SK-N-SH treated with all-trans-retinoic acid at 6 μM for 48 hours (cell line): ENCODE results near the gene FUOM.

Experiments used
- BACH2 ChIP-seq: fragments of 250-450 bp; sonication (Bioruptor Pico); IDR thresholded peaks from 2 replicates; pipeline ENCODE4 v1.9.0; 2021; ENCODE audit warnings: mild to moderate bottlenecking, borderline replicate concordance
- CSDC2 ChIP-seq: fragments of 250-450 bp; sonication (Bioruptor Pico); IDR thresholded peaks from 2 replicates; pipeline ENCODE4 v1.5.0; 2020; ENCODE audit warnings: mild to moderate bottlenecking, moderate library complexity
- CSRNP3 ChIP-seq: fragments of 250-450 bp; sonication (Bioruptor Pico); IDR thresholded peaks from 2 replicates; pipeline ENCODE4 v1.5.1; 2021; ENCODE audit warnings: mild to moderate bottlenecking, moderate library complexity
- GLIS3 ChIP-seq: fragments of 250-450 bp; sonication (Bioruptor Pico); IDR thresholded peaks from 2 replicates; pipeline ENCODE4 v1.5.0; 2020; ENCODE audit warnings: mild to moderate bottlenecking, moderate library complexity
- ISL1 ChIP-seq: fragments of 250-450 bp; sonication (Bioruptor Pico); IDR thresholded peaks from 2 replicates; pipeline ENCODE4 v2.1.2; 2022; ENCODE audit warnings: mild to moderate bottlenecking, moderate library complexity
- OSR1 ChIP-seq: fragments of 250-450 bp; sonication (Bioruptor Pico); IDR thresholded peaks from 2 replicates; pipeline ENCODE4 v1.8.0; 2022; ENCODE audit warnings: moderate library complexity, mild to moderate bottlenecking, inconsistent platforms
- RARB ChIP-seq: fragments of 250-450 bp; sonication (Bioruptor Pico); IDR thresholded peaks from 2 replicates; pipeline ENCODE4 v1.8.0; 2021; ENCODE audit warnings: mild to moderate bottlenecking, moderate library complexity
- SNAI2 ChIP-seq: fragments of 250-450 bp; sonication (Bioruptor Pico); IDR thresholded peaks from 2 replicates; pipeline ENCODE4 v1.5.0; 2020; ENCODE audit warnings: mild to moderate bottlenecking, moderate library complexity
- TCF4 ChIP-seq: fragments of 250-450 bp; sonication (Bioruptor Pico); IDR thresholded peaks from 2 replicates; pipeline ENCODE4 v1.8.0; 2021; ENCODE audit warnings: mild to moderate bottlenecking, moderate library complexity, borderline replicate concordance
- ZFP3 ChIP-seq: fragments of 250-450 bp; sonication (Bioruptor Pico); IDR thresholded peaks from 2 replicates; pipeline ENCODE4 v1.5.0; 2020; ENCODE audit warnings: mild to moderate bottlenecking, moderate library complexity
- ZFP30 ChIP-seq: fragments of 450-650 bp; formaldehyde crosslinking; IDR thresholded peaks from 2 replicates; pipeline ENCODE4 v1.5.0; 2022; ENCODE audit warnings: mild to moderate bottlenecking, moderate library complexity
- ZNF565 ChIP-seq: fragments of 450-650 bp; formaldehyde crosslinking; conservative IDR thresholded peaks from 2 replicates; pipeline ENCODE4 v1.5.0; 2020; ENCODE audit warnings: low read depth, mild to moderate bottlenecking, moderate library complexity
- TF ChIP-seq, protein P1 (sequence below): fragments of 250-450 bp; sonication (Bioruptor Pico); IDR thresholded peaks from 2 replicates; pipeline ENCODE4 v1.8.0; 2020; ENCODE audit warnings: mild to moderate bottlenecking, moderate library complexity, borderline replicate concordance
- TF ChIP-seq, protein P2 (sequence below): fragments of 250-450 bp; sonication (Bioruptor Pico); IDR thresholded peaks from 2 replicates; pipeline ENCODE4 v1.8.0; 2021; ENCODE audit warnings: low read depth, mild to moderate bottlenecking, moderate library complexity, borderline replicate concordance

DNA sequence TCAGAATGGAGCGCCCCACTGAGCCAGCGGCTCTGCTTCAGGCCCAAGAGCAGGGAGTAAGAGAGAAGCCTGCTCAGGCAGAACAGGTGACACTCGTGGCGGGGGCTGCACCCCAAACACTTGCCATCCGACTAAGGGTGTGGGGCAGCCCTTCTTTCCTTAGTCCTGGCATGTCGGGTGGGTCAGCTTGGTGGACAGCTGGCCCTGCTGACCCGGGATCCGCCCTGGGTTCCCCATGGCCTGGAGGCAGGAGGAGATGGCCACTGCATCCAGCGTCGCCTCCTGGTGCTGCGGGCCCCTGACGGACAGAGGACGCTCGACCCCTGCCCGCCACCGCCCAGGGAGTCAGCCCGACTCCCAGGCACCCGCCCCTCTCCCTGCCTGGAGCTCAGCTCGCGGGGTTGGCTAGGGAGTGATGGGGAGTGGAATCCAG, 20.0 kb upstream of the FUOM start:
- TF ChIP-seq ZFP3 (CRISPR knock-in tag) (no peak), CSDC2 (CRISPR knock-in tag) (no peak), CSRNP3 (CRISPR knock-in tag) (no peak), RARB (CRISPR knock-in tag) (no peak), BACH2 (CRISPR knock-in tag) (no peak), OSR1 (CRISPR knock-in tag) (no peak), TCF4 (no peak), ZFP30 (CRISPR knock-in tag) (no peak), GLIS3 (no peak), ISL1 (no peak), SNAI2 (CRISPR knock-in tag) (no peak), ZNF565 (no peak)
- TF ChIP-seq, protein P1, sequence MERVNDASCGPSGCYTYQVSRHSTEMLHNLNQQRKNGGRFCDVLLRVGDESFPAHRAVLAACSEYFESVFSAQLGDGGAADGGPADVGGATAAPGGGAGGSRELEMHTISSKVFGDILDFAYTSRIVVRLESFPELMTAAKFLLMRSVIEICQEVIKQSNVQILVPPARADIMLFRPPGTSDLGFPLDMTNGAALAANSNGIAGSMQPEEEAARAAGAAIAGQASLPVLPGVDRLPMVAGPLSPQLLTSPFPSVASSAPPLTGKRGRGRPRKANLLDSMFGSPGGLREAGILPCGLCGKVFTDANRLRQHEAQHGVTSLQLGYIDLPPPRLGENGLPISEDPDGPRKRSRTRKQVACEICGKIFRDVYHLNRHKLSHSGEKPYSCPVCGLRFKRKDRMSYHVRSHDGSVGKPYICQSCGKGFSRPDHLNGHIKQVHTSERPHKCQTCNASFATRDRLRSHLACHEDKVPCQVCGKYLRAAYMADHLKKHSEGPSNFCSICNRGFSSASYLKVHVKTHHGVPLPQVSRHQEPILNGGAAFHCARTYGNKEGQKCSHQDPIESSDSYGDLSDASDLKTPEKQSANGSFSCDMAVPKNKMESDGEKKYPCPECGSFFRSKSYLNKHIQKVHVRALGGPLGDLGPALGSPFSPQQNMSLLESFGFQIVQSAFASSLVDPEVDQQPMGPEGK (CRISPR knock-in tag): no peak
- TF ChIP-seq, protein P2, sequence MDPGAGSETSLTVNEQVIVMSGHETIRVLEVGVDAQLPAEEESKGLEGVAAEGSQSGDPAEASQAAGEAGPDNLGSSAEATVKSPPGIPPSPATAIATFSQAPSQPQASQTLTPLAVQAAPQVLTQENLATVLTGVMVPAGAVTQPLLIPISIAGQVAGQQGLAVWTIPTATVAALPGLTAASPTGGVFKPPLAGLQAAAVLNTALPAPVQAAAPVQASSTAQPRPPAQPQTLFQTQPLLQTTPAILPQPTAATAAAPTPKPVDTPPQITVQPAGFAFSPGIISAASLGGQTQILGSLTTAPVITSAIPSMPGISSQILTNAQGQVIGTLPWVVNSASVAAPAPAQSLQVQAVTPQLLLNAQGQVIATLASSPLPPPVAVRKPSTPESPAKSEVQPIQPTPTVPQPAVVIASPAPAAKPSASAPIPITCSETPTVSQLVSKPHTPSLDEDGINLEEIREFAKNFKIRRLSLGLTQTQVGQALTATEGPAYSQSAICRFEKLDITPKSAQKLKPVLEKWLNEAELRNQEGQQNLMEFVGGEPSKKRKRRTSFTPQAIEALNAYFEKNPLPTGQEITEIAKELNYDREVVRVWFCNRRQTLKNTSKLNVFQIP (CRISPR knock-in tag): no peak
